ENCODE results near the gene USP10.

Gene USP10

GRCh38 chr16:84700446-84701300, 873 bp downstream of the USP10 start:
- peak; percentile 16 for DNase-seq

DNA sequence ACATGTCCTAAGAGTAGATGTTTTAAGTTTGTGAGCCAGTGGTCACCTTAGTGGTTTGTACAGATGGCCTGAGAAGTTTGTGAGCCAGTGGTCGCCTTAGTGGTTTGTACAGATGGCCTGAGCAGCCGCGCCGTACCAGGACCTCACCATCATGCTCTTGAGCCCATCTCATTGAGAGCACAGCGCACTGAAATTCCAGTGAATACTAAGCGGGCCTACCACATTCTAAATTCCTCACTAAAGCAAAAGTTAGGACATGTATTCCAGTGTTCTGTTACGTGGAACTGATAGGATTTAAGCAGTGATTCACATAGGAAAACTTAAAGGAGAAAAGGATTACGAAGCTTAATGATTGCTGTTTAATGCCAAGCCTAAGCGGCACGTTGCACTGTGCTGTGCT, 3.9 kb downstream of the USP10 start:
- DNase-seq = no peak

GRCh38 chr16:84704253-84704652, 4.5 kb downstream of the USP10 start:
- no peak for DNase-seq

GRCh38 chr16:84706856-84707255, 7.1 kb downstream of the USP10 start:
- no peak for DNase-seq

DNA sequence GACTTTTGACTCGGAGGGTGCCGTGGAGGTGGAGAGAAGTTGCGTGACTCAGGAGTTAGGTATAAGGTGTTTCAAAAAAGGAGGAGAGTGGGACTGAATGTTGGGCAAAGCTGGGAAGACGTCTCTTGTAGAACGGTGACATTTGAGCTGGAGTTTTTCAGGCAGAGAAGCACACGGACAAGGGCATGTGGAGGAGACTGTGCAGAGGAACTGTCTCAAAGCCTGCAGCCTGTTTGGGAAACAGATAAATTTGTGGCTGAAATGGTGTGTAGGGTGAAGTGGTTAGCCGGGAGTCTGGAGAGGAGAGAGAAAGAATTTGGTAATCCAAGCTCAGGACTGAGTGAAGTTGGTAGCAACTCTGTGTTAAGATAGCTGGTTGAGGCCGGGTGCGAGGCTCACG, 9.8 kb downstream of the USP10 start:
- no peak for DNase-seq

- no peak for DNase-seq
These were observed 10.9 kb downstream of the USP10 start for GRCh38 chr16:84710686-84711085.

GRCh38 chr16:84712138-84712671, 12.4 kb downstream of the USP10 start:
- DNase-seq = no peak

- no peak for DNase-seq
These were observed 13.3 kb downstream of the USP10 start for GRCh38 chr16:84712801-84713775.

DNA sequence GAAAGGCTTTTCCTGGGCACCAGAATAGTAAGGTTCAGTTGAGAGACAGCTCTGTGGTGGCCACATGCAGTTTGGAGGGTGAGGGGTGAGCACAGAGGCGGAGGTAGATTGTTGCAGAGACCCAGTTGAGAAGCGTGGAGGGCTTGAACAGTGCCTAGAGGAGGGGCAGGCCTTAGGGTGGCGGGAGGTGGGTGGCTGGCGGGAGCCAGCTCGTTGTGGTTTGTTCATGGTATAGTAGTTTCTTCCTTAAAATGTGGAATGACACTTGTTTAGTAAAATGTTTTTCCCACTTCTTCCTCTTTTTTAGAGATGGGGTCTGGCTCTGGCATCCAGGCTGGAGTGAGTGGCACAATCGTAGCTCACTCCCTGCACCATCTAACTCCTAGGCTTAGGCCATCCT, 14.2 kb downstream of the USP10 start:
- no peak for DNase-seq

GRCh38 chr16:84715424-84715823, 15.6 kb downstream of the USP10 start:
- DNase-seq = no peak

DNA sequence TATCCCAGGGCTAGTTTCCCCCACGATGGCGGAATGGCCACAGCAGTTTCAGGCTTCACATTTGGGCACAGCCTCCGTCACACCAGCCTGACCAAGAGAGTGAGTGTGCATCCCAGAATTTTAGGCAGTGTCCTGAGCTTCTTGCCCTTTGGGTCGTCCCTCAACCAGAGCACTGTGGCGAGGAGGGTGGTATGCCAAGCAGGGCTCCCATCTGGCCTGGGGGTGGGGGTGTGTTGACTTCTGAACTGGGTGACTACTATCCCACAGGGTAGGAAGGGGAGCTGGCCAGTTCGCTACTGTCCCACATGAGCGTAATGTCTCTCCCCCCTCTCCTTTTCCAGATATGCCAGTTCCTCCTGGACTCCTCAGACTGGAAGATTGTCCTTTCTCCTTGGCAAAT, 16.1 kb downstream of the USP10 start:
- DNase-seq = no peak

DNA sequence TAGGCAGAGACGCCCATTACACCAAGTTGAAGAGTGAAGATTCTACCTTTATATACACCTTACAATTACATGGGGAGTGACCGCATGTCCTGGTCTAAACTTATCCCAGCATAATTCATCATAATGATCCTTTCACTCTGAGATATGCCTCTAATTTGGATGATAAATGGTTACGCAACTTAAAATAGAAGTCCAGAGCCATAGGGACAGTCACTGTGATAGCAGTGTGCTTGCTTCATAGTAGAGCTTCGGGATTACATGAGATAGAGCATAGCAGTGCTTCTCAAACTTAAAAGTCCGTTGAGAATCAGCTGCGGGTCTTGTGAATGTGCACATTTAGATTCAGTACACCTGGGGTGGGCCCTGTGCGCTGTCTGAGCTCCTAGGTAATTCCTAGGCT, 16.9 kb downstream of the USP10 start:
- no peak for DNase-seq

GRCh38 chr16:84717484-84717883, 17.7 kb downstream of the USP10 start:
- no peak for DNase-seq

DNA sequence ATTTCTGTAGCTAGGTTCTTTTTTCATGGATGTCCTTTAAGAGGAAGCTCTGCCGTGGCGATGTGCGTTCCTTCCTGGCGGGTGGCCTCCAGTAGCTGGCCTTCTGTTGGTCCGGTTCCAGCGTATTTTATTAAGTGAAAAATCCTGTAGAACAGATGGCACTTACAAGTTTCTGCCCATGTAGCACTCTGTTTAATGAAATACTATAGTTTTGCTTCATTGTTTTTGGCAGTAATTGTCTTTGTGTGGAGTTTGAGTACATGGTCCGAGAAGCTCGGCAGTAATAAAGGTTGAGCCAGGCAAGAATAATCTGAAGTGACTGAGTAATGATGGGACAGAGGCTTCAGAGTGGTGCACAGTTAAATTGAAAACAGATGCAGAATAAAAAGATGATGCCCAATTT, 20.4 kb downstream of the USP10 start:
- DNase-seq = no peak

DNA sequence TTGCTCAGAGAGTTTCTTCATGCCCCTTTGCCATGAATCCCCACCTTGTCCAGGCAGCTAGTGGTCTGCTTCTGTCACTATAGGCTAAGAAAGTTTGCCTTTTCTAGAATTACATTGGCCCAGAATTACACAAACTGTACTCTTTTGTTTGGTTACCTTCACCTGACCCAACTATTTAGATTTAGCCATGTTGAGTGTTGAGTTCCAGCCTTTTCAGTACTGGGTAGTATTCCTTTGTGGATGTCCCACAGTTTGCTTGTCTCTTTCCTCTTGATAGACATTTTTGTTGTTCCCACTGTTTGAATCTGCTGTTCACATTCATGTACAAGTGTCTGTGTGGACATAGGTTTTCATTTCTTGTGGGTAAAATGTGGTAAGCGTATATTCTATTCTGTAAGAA, 22.3 kb downstream of the USP10 start:
- no peak for DNase-seq

GRCh38 chr16:84723906-84724305, 24.1 kb downstream of the USP10 start:
- no peak for DNase-seq

DNA sequence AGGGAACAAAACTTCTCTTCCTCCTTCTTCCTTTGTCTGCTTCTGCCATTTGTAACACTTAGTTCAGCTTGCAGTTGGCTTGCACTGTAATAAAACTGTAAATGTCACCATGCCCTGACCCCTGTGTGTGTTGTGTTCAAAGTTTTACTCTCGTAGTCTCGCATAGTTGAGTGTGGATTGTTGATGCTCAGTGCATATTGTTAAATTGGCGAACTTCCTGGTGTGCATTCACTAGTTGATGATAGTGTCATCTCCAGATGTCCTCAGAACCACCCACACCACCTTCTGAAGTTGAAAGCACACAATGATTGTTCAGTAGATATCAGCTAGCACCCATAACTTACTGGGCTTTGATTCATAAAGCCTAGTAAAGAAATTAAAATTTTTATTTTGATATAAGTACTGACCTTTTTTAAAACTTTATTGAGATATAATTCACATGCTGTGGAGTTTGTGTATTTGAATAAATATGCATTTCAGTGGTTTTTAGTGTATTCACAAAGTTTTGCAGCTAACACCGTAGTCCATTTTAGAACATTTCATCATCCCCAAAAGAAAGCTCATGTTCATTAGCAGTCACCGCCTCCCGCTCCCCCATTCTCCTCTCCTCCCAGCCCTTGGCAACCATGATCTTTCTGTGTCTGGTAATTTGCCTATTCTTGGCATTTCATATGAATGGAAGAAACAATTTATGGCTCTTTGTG, 25.0 kb downstream of the USP10 start:
- no peak for DNase-seq

GRCh38 chr16:84725481-84726078, 25.8 kb downstream of the USP10 start:
- no peak for DNase-seq

- peak; percentile 64 for DNase-seq
These were observed 26.4 kb downstream of the USP10 start for GRCh38 chr16:84726079-84726668.

DNA sequence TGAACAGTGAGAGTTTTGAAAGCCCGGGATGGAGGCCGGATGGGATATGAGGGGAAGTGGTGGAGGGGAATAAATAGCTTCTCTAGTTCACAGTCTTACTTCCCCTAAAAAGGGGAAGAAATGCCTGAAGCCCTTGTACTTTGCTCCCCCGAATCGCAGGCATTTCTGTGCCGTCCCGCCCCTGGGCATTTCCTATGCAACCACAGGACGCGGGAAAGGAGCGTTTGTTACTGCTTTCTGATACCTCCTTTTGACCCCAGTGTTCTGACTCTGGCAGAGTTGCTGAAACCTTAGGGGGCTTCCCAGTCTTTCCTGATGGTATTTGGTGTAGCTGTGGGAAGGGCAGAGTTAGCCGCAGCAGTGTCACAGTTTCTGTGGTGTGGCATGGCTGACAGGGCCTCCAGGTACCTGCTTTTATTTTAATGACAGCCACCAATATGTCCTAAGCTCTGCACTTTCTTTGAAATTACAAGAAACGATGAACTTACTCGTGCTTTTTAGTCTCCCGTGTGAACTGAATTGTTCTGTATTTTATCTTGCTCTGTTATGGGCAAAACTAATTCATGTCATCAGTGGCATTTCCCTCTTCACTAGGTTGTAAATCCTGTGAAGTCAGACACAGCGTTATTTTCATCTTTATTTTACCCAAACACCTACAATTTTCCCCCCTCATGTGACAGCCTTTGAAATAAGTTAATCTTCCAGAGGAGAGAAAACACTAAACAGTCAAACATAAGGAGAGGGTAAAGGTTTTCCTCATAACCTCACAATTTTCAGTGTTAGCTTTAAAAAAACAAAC, 27.1 kb downstream of the USP10 start:
- DNase-seq = no peak

- no peak for DNase-seq
These were observed 29.1 kb downstream of the USP10 start for GRCh38 chr16:84728853-84729424.
